COLO668 (cell line): ENCODE data around the gene PCNP.
"Not testable (repeated sequence)": the region's sequence is repeated elsewhere in the genome, so short reads cannot be mapped to it uniquely, and the experiment has no call there.

Experiments
- DNase-seq: peaks from one replicate; lab custom pipeline; 2025; ENCODE audit not compliant: unreplicated experiment; lab: John Stamatoyannopoulos, UW

PCNP gene

DNA sequence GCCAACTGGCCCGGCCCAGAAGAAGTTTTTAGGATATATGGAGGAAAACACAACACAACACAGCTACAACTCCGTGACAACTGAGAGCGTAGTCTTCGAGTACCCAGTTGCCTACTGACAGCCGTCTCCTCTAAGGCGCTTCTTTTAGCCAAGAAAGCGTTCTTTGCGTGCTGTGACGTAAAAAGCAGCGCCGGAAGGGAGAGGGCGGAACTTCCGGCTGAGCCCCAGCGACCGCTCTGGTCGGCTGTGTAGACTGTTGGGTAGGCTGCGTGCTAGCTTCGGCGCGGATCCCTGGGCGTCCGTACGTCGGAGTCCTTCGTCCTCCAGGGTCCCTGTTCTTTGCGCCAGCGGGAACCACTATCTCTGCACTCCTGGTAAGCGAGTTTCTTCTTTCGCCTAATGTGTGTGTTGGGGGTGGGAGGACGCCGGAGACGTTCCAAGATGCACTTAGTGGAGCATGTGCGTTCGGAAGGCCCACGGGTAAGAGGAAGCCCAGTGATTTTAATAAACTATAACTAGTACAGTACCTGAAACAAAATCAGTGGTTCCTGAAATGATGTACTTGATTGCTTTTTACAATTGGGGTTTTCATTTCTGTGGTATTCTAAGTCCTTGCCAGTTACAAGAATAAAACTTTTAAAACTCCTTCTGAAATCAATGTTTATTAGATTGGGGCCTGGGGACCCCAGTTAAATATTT is 12.2 kb upstream of the PCNP start, which contains the start of gene TRMT10C:
Gene TRMT10C (plus strand): TSS at position 239 of the 699 bp plus-strand sequence. CDS start 2,914 bp downstream, outside the sequence.
- DNase-seq: peak; percentile 82

DNA sequence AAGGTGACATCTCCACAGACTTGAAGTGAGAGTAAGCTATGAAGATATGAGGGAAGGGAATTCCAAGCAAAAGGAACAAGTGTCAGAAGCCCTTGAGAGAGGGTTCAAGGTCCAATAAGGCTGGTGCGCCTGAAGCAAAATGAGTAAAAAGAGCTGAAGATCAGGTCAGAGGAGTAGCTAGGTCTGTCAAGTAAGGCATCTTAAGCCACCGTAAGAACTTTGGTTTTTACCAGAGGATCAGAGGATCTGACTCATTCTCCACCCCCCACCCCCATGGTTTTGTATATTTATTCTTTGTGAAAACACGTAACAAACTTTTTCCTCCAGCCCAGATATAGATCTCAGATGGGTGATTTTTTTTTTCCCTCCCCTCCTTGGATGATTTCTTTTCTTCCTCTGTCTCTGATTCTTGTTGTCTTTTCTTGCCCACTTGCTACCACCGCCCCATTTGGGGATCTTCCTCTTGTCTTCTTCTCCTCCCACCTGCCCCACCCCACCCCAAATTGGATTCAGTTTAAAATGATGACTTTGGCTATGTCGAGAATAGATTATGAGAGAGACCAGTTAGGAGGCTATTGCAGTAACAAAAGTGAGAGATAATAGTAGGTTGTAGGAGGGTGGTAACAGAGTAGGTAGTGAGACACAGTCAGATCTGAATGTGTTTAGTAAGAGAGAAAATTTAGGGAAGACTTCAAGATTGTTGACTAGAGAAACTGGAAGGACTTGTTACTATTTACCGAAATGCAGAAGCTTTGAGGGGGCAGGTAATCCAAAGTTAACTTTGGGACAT is 6.3 kb upstream of the PCNP start:
- DNase-seq: no peak

DNA sequence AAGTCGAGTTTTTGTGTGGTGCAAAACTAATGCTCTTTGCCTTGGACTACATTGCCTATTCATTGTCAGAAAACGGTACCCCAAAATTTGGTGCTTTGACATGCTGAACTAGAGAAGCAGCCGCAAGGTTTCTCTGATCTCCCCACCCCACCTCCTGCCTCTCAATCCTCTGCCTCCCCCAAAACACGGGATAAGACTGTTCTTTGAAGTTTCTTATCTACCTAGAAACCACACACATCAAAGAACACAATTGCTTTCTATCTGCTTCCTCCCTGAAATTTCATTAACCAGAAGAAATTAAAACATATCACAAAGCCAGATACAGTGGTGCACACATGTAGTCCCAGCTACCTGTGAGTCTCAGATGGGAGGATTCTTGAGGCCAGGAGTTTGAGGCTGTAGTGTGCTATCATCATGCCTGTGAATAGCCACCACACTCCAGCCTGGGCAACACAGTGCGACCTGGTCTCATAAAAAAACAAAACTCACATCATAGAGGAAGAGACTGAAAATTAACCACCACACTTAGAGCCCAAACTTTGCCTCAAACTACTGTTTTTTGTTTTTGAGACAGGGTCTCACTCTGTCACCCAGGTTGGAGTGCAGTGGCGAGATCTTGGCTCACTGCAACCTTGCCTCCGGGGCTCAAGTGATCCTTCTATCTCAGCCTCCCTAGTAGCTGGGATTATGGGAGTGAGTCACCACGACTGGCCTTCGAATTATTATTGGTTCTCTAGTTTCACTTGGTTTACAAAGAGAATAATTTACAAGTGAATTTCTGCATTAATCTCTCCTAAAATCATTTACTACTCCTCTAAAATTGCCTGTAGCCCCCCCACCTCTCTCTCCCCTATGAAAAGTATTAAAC is 2.7 kb upstream of the PCNP start:
- DNase-seq: no peak

DNA sequence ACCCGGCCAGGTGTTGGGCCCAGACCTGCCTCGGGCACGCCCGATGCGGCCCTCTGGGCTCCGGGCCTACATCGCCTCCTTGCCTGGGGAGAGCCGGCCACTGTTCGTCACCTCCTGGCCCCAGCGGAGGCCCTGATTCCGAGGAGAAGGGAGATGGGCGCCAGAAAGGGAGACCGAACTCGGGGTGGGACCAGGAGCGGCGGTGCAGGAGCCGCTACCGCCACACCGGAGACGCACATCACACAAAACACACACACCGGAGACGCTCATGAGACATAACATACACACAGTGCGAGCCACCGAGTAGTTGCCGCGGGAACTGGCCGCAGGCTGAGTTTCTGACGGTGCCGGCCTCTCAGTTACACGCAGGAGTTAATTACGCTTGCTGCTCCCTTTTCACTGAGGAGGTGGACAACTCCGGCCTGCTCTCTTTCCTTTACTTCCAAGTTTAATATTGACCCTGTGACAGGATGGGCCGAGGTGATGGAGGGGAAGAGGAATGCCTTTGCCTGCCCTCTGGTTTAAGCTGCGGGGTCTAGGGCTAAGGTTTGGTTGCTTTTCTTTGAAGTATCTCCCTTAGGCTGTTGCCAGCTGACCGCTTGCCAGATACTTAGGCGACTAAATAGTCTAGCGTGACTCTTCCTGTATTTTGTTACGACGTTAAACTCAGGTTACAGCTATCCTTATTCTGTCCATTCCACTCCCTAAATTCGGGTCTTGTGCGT is 570 bp downstream of the PCNP start:
- peak; percentile 45 for DNase-seq

DNA sequence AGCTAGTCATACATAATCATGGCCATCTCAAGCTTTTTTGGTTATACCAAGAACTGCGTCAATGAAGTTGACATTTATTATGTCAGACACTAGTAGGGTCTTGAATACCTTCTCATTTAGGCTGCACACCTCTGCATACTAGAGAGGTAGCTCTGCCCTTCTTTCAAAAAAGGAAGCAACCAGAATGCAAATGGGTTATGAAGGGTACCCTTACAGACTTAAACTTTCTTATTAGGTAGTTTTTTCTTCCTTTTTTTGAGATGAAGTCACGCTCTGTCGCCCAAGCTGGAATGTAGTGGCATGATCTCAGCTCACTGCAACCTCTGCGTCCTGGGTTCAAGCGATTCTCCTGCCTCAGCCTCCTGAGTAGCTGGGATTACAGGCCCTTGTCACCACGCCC is 3.3 kb downstream of the PCNP start:
- no peak for DNase-seq

DNA sequence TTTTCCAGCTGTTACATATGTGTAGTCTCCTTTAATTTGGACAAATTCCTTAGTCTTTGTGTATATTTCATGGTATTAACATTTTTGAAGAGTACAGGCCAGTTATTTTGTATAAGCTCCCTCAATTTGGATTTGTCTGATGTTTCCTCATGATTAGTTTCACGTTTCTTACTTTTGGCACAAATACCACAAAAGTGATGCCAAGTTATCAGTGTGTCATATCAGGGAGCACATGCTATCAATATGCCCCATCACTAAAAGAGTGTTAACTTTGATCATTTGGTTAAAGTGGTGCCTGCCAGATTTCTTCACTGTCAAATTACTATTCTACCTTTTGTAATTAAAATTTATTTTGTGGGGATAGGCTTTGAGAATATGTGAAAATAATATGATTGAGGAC is 14.6 kb downstream of the PCNP start:
- no peak for DNase-seq

DNA sequence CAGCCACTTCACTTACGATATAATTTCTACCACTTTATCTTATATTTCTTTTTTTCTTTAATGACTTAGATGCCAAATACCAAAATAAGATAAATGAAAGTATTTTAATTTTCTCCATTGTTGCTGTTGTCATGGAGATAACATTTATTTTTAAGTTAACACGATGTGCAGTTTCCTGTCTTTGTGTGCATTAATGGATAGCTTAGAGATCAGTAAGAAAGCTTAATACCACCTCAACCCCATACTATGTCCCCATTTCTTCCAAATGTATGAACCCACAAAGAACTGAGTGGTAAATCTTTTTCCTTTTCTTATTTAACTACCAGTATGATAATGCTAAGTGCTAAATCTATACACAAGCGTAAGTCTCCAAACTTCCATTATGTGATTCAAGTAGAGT is 17.1 kb downstream of the PCNP start:
- no peak for DNase-seq

DNA sequence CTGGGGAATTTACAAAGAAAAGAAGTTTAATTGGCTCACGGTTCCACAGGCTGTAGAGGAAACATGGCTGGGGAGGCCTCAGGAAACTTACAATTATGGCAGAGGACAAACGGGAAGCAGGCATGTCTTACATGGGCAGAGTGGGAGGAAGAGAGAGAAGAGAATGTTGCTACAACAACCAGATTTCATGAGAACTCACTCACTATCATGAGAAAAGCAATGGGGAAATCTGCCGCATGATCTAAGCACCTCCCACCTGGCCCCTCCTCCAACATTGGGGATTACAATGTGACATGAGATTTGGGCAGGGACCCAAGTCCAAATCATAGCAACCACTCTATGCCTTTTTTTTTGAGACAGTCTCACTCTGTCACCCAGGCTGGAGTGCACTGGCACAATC is 28.8 kb downstream of the PCNP start:
- no peak for DNase-seq

DNA sequence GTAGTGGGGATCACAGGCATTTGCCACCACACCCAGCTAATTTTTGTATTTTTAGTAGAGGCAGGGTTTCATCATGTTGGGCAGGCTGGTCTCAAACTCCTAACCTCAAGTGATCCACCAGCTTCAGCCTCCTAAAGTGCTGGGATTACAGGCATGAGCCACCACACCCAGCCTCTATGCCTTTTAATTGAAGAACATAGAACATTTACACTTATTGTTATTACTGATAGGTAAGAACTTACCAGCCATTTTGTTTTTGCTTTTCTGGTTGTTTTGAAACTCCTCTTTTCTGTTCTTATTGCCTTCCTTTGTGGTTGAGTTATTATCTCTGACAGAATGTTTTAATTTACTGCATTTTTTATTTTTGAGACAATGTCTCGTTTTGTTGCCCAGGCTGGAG is 29.2 kb downstream of the PCNP start:
- DNase-seq: no peak

DNA sequence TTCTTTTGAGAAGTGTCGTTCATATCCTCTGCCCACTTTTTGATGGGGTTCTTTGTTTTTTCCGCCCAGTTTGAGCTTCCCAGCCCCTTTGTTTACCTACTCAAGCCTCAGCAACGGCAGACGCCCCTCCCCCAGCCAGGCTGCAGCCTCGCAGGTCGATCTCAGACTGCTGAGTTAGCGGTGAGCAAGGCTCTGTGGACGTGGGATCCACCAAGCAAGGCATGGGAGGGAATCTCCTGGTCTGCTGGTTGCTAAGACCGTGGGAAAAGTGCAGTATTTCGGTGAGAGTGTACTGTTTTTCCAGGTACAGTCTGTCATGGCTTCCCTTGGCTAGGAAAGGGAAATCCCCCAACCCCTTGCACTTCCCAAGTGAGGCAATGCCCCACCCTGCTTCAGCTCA is 31.4 kb downstream of the PCNP start:
- DNase-seq: not testable (repeated sequence)

DNA sequence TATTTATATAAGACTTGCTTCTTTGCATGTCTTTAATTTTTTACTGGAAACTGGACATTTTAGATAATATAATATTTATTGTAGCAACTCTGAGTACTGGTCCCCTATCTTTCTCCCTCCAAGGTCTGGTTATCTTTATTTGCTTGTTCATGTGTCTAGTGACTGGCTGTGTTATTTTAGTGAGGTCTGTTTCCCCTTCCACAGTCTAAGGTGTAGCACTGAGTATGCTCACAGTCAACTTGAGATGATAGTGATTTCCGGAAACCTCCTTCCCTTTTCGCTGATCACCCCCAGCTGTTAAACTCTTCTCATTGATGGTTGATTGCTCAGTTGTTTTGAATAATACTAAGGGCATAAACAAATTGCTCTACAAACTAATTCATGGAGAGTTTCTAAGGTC is 37.0 kb downstream of the PCNP start:
- DNase-seq: no peak

DNA sequence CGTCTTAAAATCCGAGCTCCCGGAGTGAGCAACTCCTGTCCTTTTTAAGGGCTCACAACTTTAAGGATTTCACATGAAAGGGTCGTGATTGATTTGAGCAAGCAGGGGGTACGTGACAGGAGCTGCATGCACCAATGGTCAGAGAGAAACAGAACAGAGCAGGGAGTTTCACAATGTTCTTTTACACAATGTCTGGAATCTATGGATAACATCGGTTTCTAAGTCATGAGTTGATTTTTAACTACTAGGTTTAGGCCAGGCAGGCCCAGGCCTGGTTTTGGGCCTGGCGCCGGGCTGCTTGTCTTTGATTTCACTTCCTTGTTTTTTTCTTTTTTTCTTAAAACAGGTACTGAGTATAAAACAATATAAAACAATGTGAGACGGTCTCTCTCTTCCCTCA is 39.0 kb downstream of the PCNP start:
- DNase-seq: not testable (repeated sequence)

DNA sequence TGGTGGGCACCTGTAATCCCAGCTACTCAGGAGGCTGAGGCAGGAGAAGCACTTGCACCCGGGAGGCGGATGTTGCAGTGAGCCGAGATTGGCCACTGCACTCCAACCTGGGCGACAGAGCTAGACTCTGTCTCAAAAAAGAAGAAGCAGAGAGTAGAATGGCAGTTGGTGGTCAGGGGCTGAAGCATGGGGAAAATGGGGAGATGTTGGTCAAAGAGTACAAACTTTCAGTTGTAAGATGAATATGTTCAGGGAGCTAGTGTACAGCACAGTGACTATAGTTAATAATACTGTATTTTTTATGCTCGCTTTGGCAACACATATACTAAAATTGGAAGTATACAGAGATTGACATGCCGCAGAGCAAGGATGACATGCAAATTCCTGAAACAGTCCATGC is 41.5 kb downstream of the PCNP start:
- no peak for DNase-seq

DNA sequence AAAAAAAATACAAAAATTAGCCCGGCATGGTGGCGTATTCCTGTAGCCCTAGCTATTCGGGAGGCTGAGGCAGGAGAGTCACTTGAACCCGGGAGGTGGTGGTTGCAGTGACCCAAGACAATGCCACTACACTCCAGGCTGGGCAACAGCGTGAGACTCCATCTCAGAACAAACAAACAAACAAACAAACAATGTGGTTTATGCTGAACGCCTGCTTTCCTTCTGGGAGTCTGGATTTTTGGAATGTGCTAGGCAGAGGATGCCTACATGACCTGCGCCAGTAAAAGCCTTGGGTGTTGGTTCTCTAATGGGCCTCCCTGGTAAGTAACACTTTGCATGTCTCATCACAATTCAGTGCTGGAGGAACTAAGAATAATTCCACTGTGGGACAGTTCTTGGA is 43.5 kb downstream of the PCNP start:
- DNase-seq: no peak

DNA sequence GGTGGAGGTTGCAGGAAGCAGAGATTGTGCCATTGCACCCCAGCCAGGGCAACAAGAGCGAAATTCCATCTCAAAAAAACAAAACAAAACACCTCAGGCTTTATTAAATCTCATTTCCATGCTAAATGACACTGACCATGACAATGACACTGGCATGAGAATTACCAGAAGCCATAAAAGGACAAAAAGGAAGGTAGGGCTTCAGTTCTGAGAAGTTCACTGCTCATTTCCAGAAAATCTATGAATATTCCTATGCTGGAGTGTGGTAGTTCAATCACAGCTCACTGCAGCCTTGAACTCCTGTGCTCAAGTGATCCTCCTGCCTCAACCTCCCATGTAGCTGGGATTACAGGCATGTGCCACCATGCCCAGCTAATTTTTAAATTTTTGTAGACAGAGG is 44.7 kb downstream of the PCNP start:
- no peak for DNase-seq

DNA sequence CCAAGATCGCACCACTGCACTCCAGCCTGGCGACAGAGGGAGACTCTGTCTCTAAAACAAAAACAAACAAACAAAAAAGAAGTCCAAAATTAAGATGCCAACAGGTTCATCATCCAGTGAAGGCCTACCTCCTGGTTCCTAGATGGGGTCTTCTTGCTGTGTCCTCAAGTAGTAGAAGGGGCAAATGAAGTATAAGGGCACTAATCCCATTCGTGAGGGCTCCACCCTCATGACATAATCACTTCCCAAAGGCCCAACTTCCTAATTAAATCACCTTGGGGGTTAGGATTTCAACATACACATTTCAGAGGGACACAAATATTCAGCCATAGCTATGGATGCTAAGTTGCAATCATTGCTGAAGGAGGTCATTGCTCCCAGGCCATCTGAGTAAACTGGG is 45.8 kb downstream of the PCNP start:
- no peak for DNase-seq

DNA sequence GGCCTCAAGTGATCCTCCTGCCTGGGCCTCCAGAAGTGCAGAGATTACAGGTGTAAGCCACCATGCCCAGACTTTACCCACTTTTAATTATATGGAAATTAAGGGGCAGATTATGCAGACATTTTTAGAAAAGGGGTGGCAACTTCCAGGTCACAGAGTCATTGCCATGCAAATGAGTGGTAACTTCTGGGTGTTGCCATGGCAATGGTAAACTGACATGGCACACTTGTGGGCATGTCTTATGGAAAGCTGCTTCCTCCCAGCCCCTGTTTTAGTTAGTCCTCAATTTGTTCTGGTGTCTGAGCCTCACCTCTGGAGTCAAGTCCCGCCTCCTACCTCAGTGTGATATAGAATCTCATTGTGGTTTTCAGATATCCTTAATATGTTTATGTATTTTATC is 49.7 kb downstream of the PCNP start:
- DNase-seq: no peak

DNA sequence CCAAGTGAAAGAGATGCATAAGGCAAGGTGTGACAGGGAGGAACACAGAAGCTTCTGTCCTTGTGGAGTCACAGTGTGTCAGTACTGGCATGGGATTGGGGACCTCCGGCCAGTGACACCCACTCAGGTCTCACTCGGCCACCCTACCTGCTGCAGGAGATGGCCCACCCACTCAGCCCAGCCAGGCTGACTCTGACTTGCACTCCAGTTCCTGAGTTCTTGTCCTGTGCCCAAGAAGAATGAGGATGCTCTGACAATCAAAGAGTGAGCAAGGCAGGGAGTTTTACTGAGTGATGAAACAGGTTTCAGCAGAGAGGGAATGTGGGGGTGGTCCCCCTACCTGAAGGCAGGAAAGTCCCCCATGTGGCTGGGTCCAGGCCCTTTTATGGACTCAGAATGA is 50.9 kb downstream of the PCNP start:
- DNase-seq: no peak

DNA sequence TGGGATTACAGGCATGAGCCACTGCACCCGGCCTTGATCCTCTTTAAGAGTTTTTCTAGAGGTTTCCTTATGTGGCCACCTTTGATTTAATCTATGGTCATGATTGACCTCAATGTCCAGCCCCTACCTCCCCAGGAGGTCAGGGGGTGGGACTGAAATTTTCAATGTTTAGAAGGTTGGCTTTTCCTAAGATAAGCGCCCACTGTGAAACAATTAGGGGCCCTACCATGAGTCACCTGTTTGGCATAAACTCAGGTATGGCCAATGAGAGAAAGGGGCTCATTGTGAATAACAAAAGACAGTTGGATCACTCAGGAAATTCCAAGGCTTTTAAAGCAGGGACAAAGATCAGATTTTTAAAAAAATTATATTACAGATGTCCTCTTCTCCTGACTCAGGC is 51.9 kb downstream of the PCNP start:
- DNase-seq: no peak

DNA sequence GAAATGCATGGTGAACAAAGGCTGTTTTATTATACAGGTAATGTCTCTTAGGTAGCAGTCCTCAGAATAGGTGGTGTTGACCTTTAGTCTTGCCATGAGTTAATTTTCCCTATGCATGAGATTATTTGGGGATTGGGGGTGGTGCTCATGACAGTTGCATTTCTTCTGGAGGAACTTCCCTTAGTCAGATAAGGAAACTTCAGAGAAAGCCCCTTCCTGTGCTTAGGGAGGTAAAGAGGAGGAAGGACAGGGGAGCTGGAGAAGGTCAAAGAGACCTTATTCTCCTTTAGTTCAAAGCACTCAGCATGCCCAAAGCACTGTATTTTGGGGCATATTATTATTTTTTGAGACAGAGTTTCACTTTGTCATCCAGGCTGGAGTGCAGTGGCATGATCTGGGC is 55.2 kb downstream of the PCNP start:
- DNase-seq: no peak
